Upper lobe of left lung (tissue), 6 donors: Measurements from ENCODE around the gene HEG1. TPM values are rescaled to one million over a fixed set of nuclear protein-coding genes. Genes with fewer than 3 reads are reported as not detected.
A peak's percentile ranks its signal among the peaks of the same experiment; 100 is the strongest.

Experiments
- ATAC-seq, 2 donors: fragments of 200-7000 bp; cut with Tn5 transposase; one replicate each; pipeline ENCODE4 v1.9.1; 2022; ENCODE audit warnings: mild to moderate bottlenecking in 2 of 2, moderate library complexity in 2 of 2; ENCODE audit not compliant: low FRiP score in 2 of 2
- DNase-seq, 2 donors: peaks; one replicate each; pipeline ENCODE4 v3.0.0-alpha.2; 2019 to 2020
- H3K27ac ChIP-seq, 4 donors: fragments of 200-600 bp; sonication (generic); one replicate each; pipeline ENCODE4 v1.5.1; 2016 to 2019
- H3K27me3 ChIP-seq, 4 donors: fragments of 200-600 bp; sonication (generic); one replicate each; pipeline ENCODE4 v1.5.1; 2017 to 2019
- H3K36me3 ChIP-seq, 4 donors: fragments of 200-600 bp; sonication (generic); one replicate each; pipeline ENCODE4 v1.5.1; 2016 to 2019
- H3K4me1 ChIP-seq, 4 donors: fragments of 200-600 bp; sonication (generic); one replicate each; pipeline ENCODE4 v1.5.1; 2018 to 2019
- H3K4me3 ChIP-seq, 4 donors: fragments of 200-600 bp; sonication (generic); one replicate each; pipeline ENCODE4 v1.5.1; 2017 to 2019; ENCODE audit warnings: mild to moderate bottlenecking in 2 of 4, moderate library complexity in 1 of 4
- H3K9me3 ChIP-seq, 4 donors: fragments of 200-600 bp; sonication (generic); one replicate each; pipeline ENCODE4 v1.5.1; 2018 to 2019
- CTCF ChIP-seq, 6 experiments: fragments of 450-650 bp in 4 of 6; fragments of 200-600 bp in 2 of 6; sonication (generic) in 2 of 6; IDR thresholded peaks; one replicate each; pipeline ENCODE4 v1.5.1; 2016 to 2019; ENCODE audit warnings: antibody characterized with exemption in 6 of 6
- EP300 ChIP-seq, 4 donors: sonication (generic); formaldehyde crosslinking; IDR thresholded peaks; one replicate each; pipeline ENCODE4 v1.5.1; 2017; ENCODE audit warnings: antibody characterized with exemption in 4 of 4, control low read depth in 2 of 4
- POLR2A ChIP-seq, 4 donors: fragments of 450-650 bp; IDR thresholded peaks; one replicate each; pipeline ENCODE4 v1.5.1; 2016 to 2017; ENCODE audit warnings: antibody characterized with exemption in 4 of 4, mild to moderate bottlenecking in 2 of 4
- POLR2AphosphoS5 ChIP-seq, 2 donors: sonication (generic); formaldehyde crosslinking; IDR thresholded peaks; one replicate each; pipeline ENCODE4 v1.5.1; 2017; ENCODE audit warnings: antibody characterized with exemption in 2 of 2
- WGBS, 2 donors: methylation state at CpG; one replicate each; pipeline ENCODE4 v1.1.5; 2017 to 2018; 5-methylcytosine and 5-hydroxymethylcytosine counted together
- total RNA-seq, 6 donors: library from RNA; depleted of rRNA in 4 of 6; stranded (reverse); fragments of >200 nt in 4 of 6; gene quantifications; one replicate each; pipeline versions ENCODE4 v1.1.0 to v1.2.1, GENCODE V29; 2016 to 2021
- donor health status: DM: no; HTN: no; CAD: no; lungs with moderate emphysema.
- donor health status: DM: no; HTN: yes; CAD: no; lungs with severe emphysema.

Gene HEG1
- total RNA-seq, 6 donors from 2014 or later = 45.1 to 168 (median 100) TPM

GRCh38 chr3:125006291-125006731 is 49.5 kb downstream of the HEG1 start:
- no peak overlapping the region for H3K4me3 ChIP-seq
- H3K4me1 ChIP-seq = peaks cover 24 to 37% (median 29%) of the 10 kb centered on the region in 4 donors
- no peak for DNase-seq
- H3K27ac ChIP-seq = peak overlapping the region in 3 of 4 donors; percentile 13 to 61 (median 49)
- no peak for ATAC-seq
- 73 to 77% methylated on average over 5 of the region's 5 CpGs for WGBS, 2 donors
- H3K36me3 ChIP-seq = peaks cover 7 to 93% (median 51%) of the 10 kb centered on the region in 4 donors
- no peaks in the 10 kb centered on the region for H3K27me3 ChIP-seq
- no peaks in the 10 kb centered on the region for H3K9me3 ChIP-seq
- TF ChIP-seq POLR2A (IDR thresholded peaks at IDR 0.05) (no peak), EP300 (IDR thresholded peaks at IDR 0.05) (no peak), CTCF (IDR thresholded peaks at IDR 0.05) (no peak), POLR2AphosphoS5 (IDR thresholded peaks at IDR 0.05) (no peak)

- TF ChIP-seq POLR2AphosphoS5 (IDR thresholded peaks at IDR 0.05) (no peak), CTCF (IDR thresholded peaks at IDR 0.05) (no peak), EP300 (IDR thresholded peaks at IDR 0.05) (no peak), POLR2A (IDR thresholded peaks at IDR 0.05) (no peak)
- Histone ChIP-seq H3K27me3 (no peaks in the 10 kb centered on the region), H3K4me1 (peaks cover 19 to 37% (median 26%) of the 10 kb centered on the region in 4 donors), H3K9me3 (no peaks in the 10 kb centered on the region), H3K36me3 (peaks cover 7 to 93% (median 54%) of the 10 kb centered on the region in 4 donors), H3K4me3 (no peak overlapping the region), H3K27ac (peak overlapping the region in 3 of 4 donors; percentile 13 to 61 (median 49))
- DNase-seq = no peak
- 76 to 88% methylated on average over 3 to 5 of the region's 5 CpGs for WGBS, 2 donors
- ATAC-seq = no peak
These were observed 50.1 kb downstream of the HEG1 start for GRCh38 chr3:125005676-125006075.

GRCh38 chr3:125005222-125005621 is 50.6 kb downstream of the HEG1 start:
- no peak for TF ChIP-seq POLR2AphosphoS5 (IDR thresholded peaks at IDR 0.05)
- TF ChIP-seq EP300 (IDR thresholded peaks at IDR 0.05) = no peak
- no peak for TF ChIP-seq CTCF (IDR thresholded peaks at IDR 0.05)
- no peak for TF ChIP-seq POLR2A (IDR thresholded peaks at IDR 0.05)
- peak overlapping the region in 2 of 4 donors; percentile 49 to 61 for H3K27ac ChIP-seq
- WGBS, 2 donors = 74 to 84% methylated on average over 4 of the region's 4 CpGs

GRCh38 chr3:125003859-125004595 is 51.8 kb downstream of the HEG1 start:
- Histone ChIP-seq H3K9me3 (no peaks in the 10 kb centered on the region), H3K36me3 (peaks cover 7 to 95% (median 47%) of the 10 kb centered on the region in 4 donors), H3K4me1 (peaks cover 27 to 49% (median 31%) of the 10 kb centered on the region in 4 donors), H3K27ac (peak overlapping the region in 2 of 4 donors; percentile 31 to 69), H3K4me3 (no peak overlapping the region), H3K27me3 (no peaks in the 10 kb centered on the region)
- no peak for TF ChIP-seq POLR2AphosphoS5 (IDR thresholded peaks at IDR 0.05)
- TF ChIP-seq EP300 (IDR thresholded peaks at IDR 0.05) = no peak
- TF ChIP-seq POLR2A (IDR thresholded peaks at IDR 0.05) = no peak
- no peak for TF ChIP-seq CTCF (IDR thresholded peaks at IDR 0.05)
- WGBS, 2 donors = 92 to 93% methylated on average over 10 of the region's 10 CpGs
- no peak for DNase-seq
- no peak for ATAC-seq

More at GRCh38 chr3:125005222-125005621, 50.6 kb downstream of the HEG1 start:
- no peak for ATAC-seq
- no peaks in the 10 kb centered on the region for H3K27me3 ChIP-seq
- peaks cover 7 to 95% (median 55%) of the 10 kb centered on the region in 4 donors for H3K36me3 ChIP-seq
- no peak for DNase-seq
- no peaks in the 10 kb centered on the region for H3K9me3 ChIP-seq
- H3K4me1 ChIP-seq = peaks cover 19 to 38% (median 24%) of the 10 kb centered on the region in 4 donors
- H3K4me3 ChIP-seq = no peak overlapping the region
